ENCODE data around the gene ENO3.
"Not testable (repeated sequence)": the region's sequence is repeated elsewhere in the genome, so short reads cannot be mapped to it uniquely, and the experiment has no call there.

ENO3 gene

GRCh38 chr17:4920351-4921048, 30.4 kb upstream of the ENO3 start:
- H3K9me3 ChIP-seq (ENCODE audit: control insufficient read depth in 1 of 2, low read length in 2 of 2) = no peaks in the 10 kb centered on the region
- no peak overlapping the region for H3K27ac ChIP-seq (ENCODE audit: low read length)
- no peaks in the 10 kb centered on the region for H3K4me1 ChIP-seq (ENCODE audit: control insufficient read depth in 1 of 2, insufficient read depth in 2 of 2, low read length in 2 of 2)
- H3K4me3 ChIP-seq (ENCODE audit: low read depth in 1 of 2, low read length in 2 of 2) = no peak overlapping the region
- H3K36me3 ChIP-seq (ENCODE audit: control insufficient read depth in 1 of 2, insufficient read depth in 2 of 2, low read length in 2 of 2) = no peaks in the 10 kb centered on the region
- H3K27me3 ChIP-seq (ENCODE audit: low read depth, low read length) = no peaks in the 10 kb centered on the region

- Histone ChIP-seq H3K4me3 (ENCODE audit: low read depth in 1 of 2, low read length in 2 of 2) (no peak overlapping the region), H3K27ac (ENCODE audit: low read length) (no peak overlapping the region), H3K4me1 (ENCODE audit: control insufficient read depth in 1 of 2, insufficient read depth in 2 of 2, low read length in 2 of 2) (no peaks in the 10 kb centered on the region), H3K9me3 (ENCODE audit: control insufficient read depth in 1 of 2, low read length in 2 of 2) (no peaks in the 10 kb centered on the region), H3K27me3 (ENCODE audit: low read depth, low read length) (no peaks in the 10 kb centered on the region), H3K36me3 (ENCODE audit: control insufficient read depth in 1 of 2, insufficient read depth in 2 of 2, low read length in 2 of 2) (no peaks in the 10 kb centered on the region)
These were observed 29.6 kb upstream of the ENO3 start for GRCh38 chr17:4921320-4921719.

GRCh38 chr17:4926577-4927335, 24.2 kb upstream of the ENO3 start:
- not testable (repeated sequence) for H3K27me3 ChIP-seq (ENCODE audit: low read depth, low read length); H3K4me3 ChIP-seq (ENCODE audit: low read depth in 1 of 2, low read length in 2 of 2); H3K4me1 ChIP-seq (ENCODE audit: control insufficient read depth in 1 of 2, insufficient read depth in 2 of 2, low read length in 2 of 2); H3K36me3 ChIP-seq (ENCODE audit: control insufficient read depth in 1 of 2, insufficient read depth in 2 of 2, low read length in 2 of 2); H3K9me3 ChIP-seq (ENCODE audit: control insufficient read depth in 1 of 2, low read length in 2 of 2); H3K27ac ChIP-seq (ENCODE audit: low read length)

GRCh38 chr17:4928881-4929280, 22.0 kb upstream of the ENO3 start:
- H3K4me1 ChIP-seq (ENCODE audit: control insufficient read depth in 1 of 2, insufficient read depth in 2 of 2, low read length in 2 of 2) = peaks cover 0 to under 1% of the 10 kb centered on the region in 2 donors
- H3K27me3 ChIP-seq (ENCODE audit: low read depth, low read length) = no peaks in the 10 kb centered on the region
- H3K9me3 ChIP-seq (ENCODE audit: control insufficient read depth in 1 of 2, low read length in 2 of 2) = no peaks in the 10 kb centered on the region
- H3K27ac ChIP-seq (ENCODE audit: low read length) = no peak overlapping the region
- no peaks in the 10 kb centered on the region for H3K36me3 ChIP-seq (ENCODE audit: control insufficient read depth in 1 of 2, insufficient read depth in 2 of 2, low read length in 2 of 2)
- H3K4me3 ChIP-seq (ENCODE audit: low read depth in 1 of 2, low read length in 2 of 2) = no peak overlapping the region

- Histone ChIP-seq H3K27ac (ENCODE audit: low read length) (no peak within 1 kb of the TSS), H3K9me3 (ENCODE audit: control insufficient read depth in 1 of 2, low read length in 2 of 2) (no peaks in the 10 kb centered on the region), H3K36me3 (ENCODE audit: control insufficient read depth in 1 of 2, insufficient read depth in 2 of 2, low read length in 2 of 2) (peaks cover 5 to 14% of the 10 kb centered on the region in 2 donors), H3K4me3 (ENCODE audit: low read depth in 1 of 2, low read length in 2 of 2) (no peak within 1 kb of the TSS), H3K27me3 (ENCODE audit: low read depth, low read length) (no peaks in the 10 kb centered on the region), H3K4me1 (ENCODE audit: control insufficient read depth in 1 of 2, insufficient read depth in 2 of 2, low read length in 2 of 2) (peaks cover 0 to 9% of the 10 kb centered on the region in 2 donors)
These were observed 19.0 kb upstream of the ENO3 start, which contains the start of gene GP1BA for GRCh38 chr17:4931963-4932362. GP1BA (plus strand) TSS chr17:4932277; CDS start chr17:4932605, 328 bp downstream.

GRCh38 chr17:4932756-4933155, 18.2 kb upstream of the ENO3 start:
- Histone ChIP-seq H3K27me3 (ENCODE audit: low read depth, low read length) (no peaks in the 10 kb centered on the region), H3K36me3 (ENCODE audit: control insufficient read depth in 1 of 2, insufficient read depth in 2 of 2, low read length in 2 of 2) (peaks cover 11 to 22% of the 10 kb centered on the region in 2 donors), H3K4me3 (ENCODE audit: low read depth in 1 of 2, low read length in 2 of 2) (no peak overlapping the region), H3K9me3 (ENCODE audit: control insufficient read depth in 1 of 2, low read length in 2 of 2) (no peaks in the 10 kb centered on the region), H3K27ac (ENCODE audit: low read length) (no peak overlapping the region), H3K4me1 (ENCODE audit: control insufficient read depth in 1 of 2, insufficient read depth in 2 of 2, low read length in 2 of 2) (peaks cover 0 to 14% of the 10 kb centered on the region in 2 donors)

GRCh38 chr17:4933646-4934045, 17.3 kb upstream of the ENO3 start:
- H3K4me1 ChIP-seq (ENCODE audit: control insufficient read depth in 1 of 2, insufficient read depth in 2 of 2, low read length in 2 of 2) = peaks cover 4 to 22% of the 10 kb centered on the region in 2 donors
- H3K36me3 ChIP-seq (ENCODE audit: control insufficient read depth in 1 of 2, insufficient read depth in 2 of 2, low read length in 2 of 2) = peaks cover 16 to 27% of the 10 kb centered on the region in 2 donors
- no peaks in the 10 kb centered on the region for H3K27me3 ChIP-seq (ENCODE audit: low read depth, low read length)
- no peaks in the 10 kb centered on the region for H3K9me3 ChIP-seq (ENCODE audit: control insufficient read depth in 1 of 2, low read length in 2 of 2)
- no peak overlapping the region for H3K27ac ChIP-seq (ENCODE audit: low read length)
- no peak overlapping the region for H3K4me3 ChIP-seq (ENCODE audit: low read depth in 1 of 2, low read length in 2 of 2)

GRCh38 chr17:4934173-4934979, 16.5 kb upstream of the ENO3 start:
- H3K9me3 ChIP-seq (ENCODE audit: control insufficient read depth in 1 of 2, low read length in 2 of 2) = no peaks in the 10 kb centered on the region
- H3K27ac ChIP-seq (ENCODE audit: low read length) = no peak overlapping the region
- H3K4me1 ChIP-seq (ENCODE audit: control insufficient read depth in 1 of 2, insufficient read depth in 2 of 2, low read length in 2 of 2) = peaks cover 11 to 30% of the 10 kb centered on the region in 2 donors
- peaks cover 16 to 27% of the 10 kb centered on the region in 2 donors for H3K36me3 ChIP-seq (ENCODE audit: control insufficient read depth in 1 of 2, insufficient read depth in 2 of 2, low read length in 2 of 2)
- no peak overlapping the region for H3K4me3 ChIP-seq (ENCODE audit: low read depth in 1 of 2, low read length in 2 of 2)
- H3K27me3 ChIP-seq (ENCODE audit: low read depth, low read length) = no peaks in the 10 kb centered on the region

GRCh38 chr17:4935650-4936049, 15.3 kb upstream of the ENO3 start:
- H3K36me3 ChIP-seq (ENCODE audit: control insufficient read depth in 1 of 2, insufficient read depth in 2 of 2, low read length in 2 of 2) = peaks cover 16 to 27% of the 10 kb centered on the region in 2 donors
- H3K4me3 ChIP-seq (ENCODE audit: low read depth in 1 of 2, low read length in 2 of 2) = no peak overlapping the region
- H3K4me1 ChIP-seq (ENCODE audit: control insufficient read depth in 1 of 2, insufficient read depth in 2 of 2, low read length in 2 of 2) = peaks cover 11 to 31% of the 10 kb centered on the region in 2 donors
- H3K9me3 ChIP-seq (ENCODE audit: control insufficient read depth in 1 of 2, low read length in 2 of 2) = no peaks in the 10 kb centered on the region
- no peak overlapping the region for H3K27ac ChIP-seq (ENCODE audit: low read length)
- H3K27me3 ChIP-seq (ENCODE audit: low read depth, low read length) = no peaks in the 10 kb centered on the region

GRCh38 chr17:4936436-4936835, 14.5 kb upstream of the ENO3 start:
- Histone ChIP-seq H3K27ac (ENCODE audit: low read length) (no peak overlapping the region), H3K36me3 (ENCODE audit: control insufficient read depth in 1 of 2, insufficient read depth in 2 of 2, low read length in 2 of 2) (peaks cover 16 to 27% of the 10 kb centered on the region in 2 donors), H3K9me3 (ENCODE audit: control insufficient read depth in 1 of 2, low read length in 2 of 2) (no peaks in the 10 kb centered on the region), H3K4me3 (ENCODE audit: low read depth in 1 of 2, low read length in 2 of 2) (no peak overlapping the region), H3K4me1 (ENCODE audit: control insufficient read depth in 1 of 2, insufficient read depth in 2 of 2, low read length in 2 of 2) (peaks cover 16 to 39% of the 10 kb centered on the region in 2 donors), H3K27me3 (ENCODE audit: low read depth, low read length) (no peaks in the 10 kb centered on the region)

GRCh38 chr17:4937553-4937952, 13.4 kb upstream of the ENO3 start:
- H3K4me1 ChIP-seq (ENCODE audit: control insufficient read depth in 1 of 2, insufficient read depth in 2 of 2, low read length in 2 of 2) = peaks cover 16 to 50% of the 10 kb centered on the region in 2 donors
- H3K9me3 ChIP-seq (ENCODE audit: control insufficient read depth in 1 of 2, low read length in 2 of 2) = no peaks in the 10 kb centered on the region
- no peaks in the 10 kb centered on the region for H3K27me3 ChIP-seq (ENCODE audit: low read depth, low read length)
- H3K27ac ChIP-seq (ENCODE audit: low read length) = no peak overlapping the region
- H3K4me3 ChIP-seq (ENCODE audit: low read depth in 1 of 2, low read length in 2 of 2) = no peak overlapping the region
- peaks cover 24 to 32% of the 10 kb centered on the region in 2 donors for H3K36me3 ChIP-seq (ENCODE audit: control insufficient read depth in 1 of 2, insufficient read depth in 2 of 2, low read length in 2 of 2)

All from muscle layer of duodenum (tissue), 2 donors.